Adrenal gland (tissue), 5 donors: Measurements from ENCODE around the gene NHS.

Experiments used
- CTCF ChIP-seq, 6 experiments: fragments of 450-650 bp in 4 of 6; fragments of 200-600 bp in 2 of 6; sonication (generic) in 1 of 6; IDR thresholded peaks; 1 replicate in 5 of 6; 2 replicates in 1 of 6; pipeline versions ENCODE4 v1.5.1 to v1.8.0; 2016 to 2021; ENCODE audit warnings: antibody characterized with exemption in 6 of 6, mild to moderate bottlenecking in 2 of 6, moderate library complexity in 1 of 6
- POLR2A ChIP-seq, 2 donors: fragments of 450-650 bp; IDR thresholded peaks; one replicate each; pipeline ENCODE4 v1.6.1; 2017; ENCODE audit warnings: antibody characterized with exemption in 2 of 2, mild to moderate bottlenecking in 2 of 2, moderate library complexity in 1 of 2
- donor health status: DM: no; HTN: no; CAD: no.

GRCh38 chrX:17374619-17375366, at the start of gene NHS:
- TF ChIP-seq CTCF (IDR thresholded peaks at IDR 0.05) (peak in 5 of 6 experiments; percentile 13 to 48 (median 37)), POLR2A (IDR thresholded peaks at IDR 0.05) (peak in 1 of 2 donors; percentile 31)
